HEK293T (cell line): ENCODE results near the gene SPI1.

Experiments
- CTBP1 ChIP-seq: fragments of 450-650 bp; IDR thresholded peaks from 2 replicates; pipeline ENCODE4 v1.6.1; 2016; ENCODE audit warnings: borderline replicate concordance
- ELF4 ChIP-seq: fragments of 450-650 bp; IDR thresholded peaks from 2 replicates; pipeline ENCODE4 v1.6.1; 2017; ENCODE audit warnings: antibody characterized with exemption
- FOXM1 ChIP-seq: fragments of 450-650 bp; IDR thresholded peaks from 2 replicates; pipeline ENCODE4 v1.6.1; 2017; ENCODE audit warnings: mild to moderate bottlenecking, borderline replicate concordance
- HDGF ChIP-seq: fragments of 450-650 bp; IDR thresholded peaks from 2 replicates; pipeline ENCODE4 v1.6.1; 2017; ENCODE audit warnings: antibody characterized with exemption, borderline replicate concordance

DNA sequence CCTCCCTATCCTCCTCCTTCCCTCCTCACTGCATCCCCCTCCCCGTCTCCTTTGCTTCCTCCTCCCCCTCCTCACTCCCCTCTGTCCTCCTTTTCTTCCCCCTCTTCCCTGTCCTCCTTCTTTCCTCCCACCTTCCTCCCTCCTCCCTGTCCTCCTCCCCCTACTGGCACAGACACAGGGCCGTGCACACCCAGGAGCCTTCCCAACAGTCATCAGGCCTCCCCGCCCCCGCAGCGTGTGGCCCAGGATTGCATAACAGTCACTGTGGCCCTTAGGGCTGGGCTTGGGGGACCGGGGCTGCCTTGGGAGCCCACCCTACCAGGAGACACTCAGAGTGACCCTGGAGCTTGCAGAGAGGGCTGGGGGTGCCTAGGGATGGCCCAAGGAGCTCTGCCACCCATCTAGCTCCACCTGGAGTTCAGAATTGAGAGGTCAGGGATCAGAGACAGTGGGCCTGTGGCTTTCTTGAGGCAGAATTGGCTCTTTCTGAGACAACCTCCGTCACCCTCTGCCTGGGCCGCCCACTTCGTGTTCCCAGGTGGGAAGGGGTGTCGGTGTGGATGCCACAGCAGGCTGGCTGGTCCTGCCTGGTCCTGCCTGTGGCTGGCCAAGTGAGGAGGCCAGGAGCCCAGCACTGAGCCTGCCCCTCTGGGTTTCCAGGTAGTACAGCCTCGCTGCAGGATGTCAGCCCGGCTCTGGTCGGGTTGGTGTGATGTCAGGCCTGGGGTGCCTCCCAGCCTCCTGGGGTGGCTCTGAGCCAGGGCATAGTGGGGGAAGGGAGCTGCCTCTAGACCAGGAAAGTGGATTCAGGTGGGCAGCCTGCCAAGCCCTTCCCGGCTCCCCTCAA lies 1.6 kb downstream of the SPI1 start:
- TF ChIP-seq FOXM1 (no peak), CTBP1 (no peak), HDGF (no peak), ELF4 (no peak)
